ENCODE data around the gene VWA5B1. TPM values are rescaled to one million over a fixed set of nuclear protein-coding genes. Genes with fewer than 3 reads are reported as not detected.
A peak's percentile ranks its signal among the peaks of the same experiment; 100 is the strongest.

VWA5B1 gene
- total and polyA plus RNA-seq, 5 experiments from 2014 or later: 0.06 TPM; not detected in 4

GRCh38 chr1:20346433-20346832 lies 55.8 kb downstream of the VWA5B1 start:
- H3K27me3 Mint-ChIP-seq: peaks cover 19 to 67% (median 37%) of the 10 kb centered on the region in 5 donors
- ATAC-seq (no peak), DNase-seq (no peak)
- POLR2A ChIA-PET: no interaction called here
- no peak overlapping the region for H3K27ac Mint-ChIP-seq
- H3K4me1 Mint-ChIP-seq: peaks cover 0 to 9% (median 7%) of the 10 kb centered on the region in 4 donors
- peaks cover 2 to 15% (median 9%) of the 10 kb centered on the region in 9 donors for H3K9me3 Mint-ChIP-seq
- H3K36me3 Mint-ChIP-seq: peaks cover 2 to 8% (median 7%) of the 10 kb centered on the region in 3 donors
- no peak overlapping the region for H3K4me3 Mint-ChIP-seq

GRCh38 chr1:20347699-20348098 lies 57.0 kb downstream of the VWA5B1 start:
- H3K27me3 Mint-ChIP-seq: peaks cover 16 to 58% (median 32%) of the 10 kb centered on the region in 5 donors
- ATAC-seq: no peak

GRCh38 chr1:20348326-20348915 lies 57.7 kb downstream of the VWA5B1 start:
- ATAC-seq: no peak
- H3K4me3 Mint-ChIP-seq: no peak overlapping the region
- POLR2A ChIA-PET: no interaction called here

More at GRCh38 chr1:20347699-20348098, 57.0 kb downstream of the VWA5B1 start:
- POLR2A ChIA-PET: no interaction called here
- H3K9me3 Mint-ChIP-seq: peaks cover 2 to 15% (median 9%) of the 10 kb centered on the region in 9 donors
- H3K4me1 Mint-ChIP-seq: peaks cover 0 to 9% (median 7%) of the 10 kb centered on the region in 4 donors
- H3K4me3 Mint-ChIP-seq: no peak overlapping the region
- no peak overlapping the region for H3K27ac Mint-ChIP-seq
- no peak for DNase-seq
- peaks cover 2 to 8% (median 7%) of the 10 kb centered on the region in 3 donors for H3K36me3 Mint-ChIP-seq

GRCh38 chr1:20349561-20349960 lies 58.9 kb downstream of the VWA5B1 start:
- no peak for ATAC-seq

More at GRCh38 chr1:20348326-20348915, 57.7 kb downstream of the VWA5B1 start:
- Mint-ChIP-seq H3K27ac (no peak overlapping the region), H3K4me1 (peaks cover 0 to 9% (median 7%) of the 10 kb centered on the region in 4 donors), H3K9me3 (peaks cover 2 to 15% (median 9%) of the 10 kb centered on the region in 9 donors), H3K36me3 (peaks cover 2 to 8% (median 7%) of the 10 kb centered on the region in 3 donors), H3K27me3 (peaks cover 19 to 63% (median 38%) of the 10 kb centered on the region in 5 donors)
- no peak for DNase-seq

GRCh38 chr1:20349971-20350370 lies 59.3 kb downstream of the VWA5B1 start:
- H3K4me1 Mint-ChIP-seq: no peaks in the 10 kb centered on the region
- peaks cover 2 to 8% (median 3%) of the 10 kb centered on the region in 3 donors for H3K36me3 Mint-ChIP-seq
- POLR2A ChIA-PET: no interaction called here
- H3K4me3 Mint-ChIP-seq: no peak overlapping the region
- H3K27me3 Mint-ChIP-seq: peaks cover 12 to 52% (median 29%) of the 10 kb centered on the region in 5 donors
- no peak for DNase-seq
- no peak for ATAC-seq
- H3K27ac Mint-ChIP-seq: no peak overlapping the region
- peaks cover 2 to 15% (median 9%) of the 10 kb centered on the region in 9 donors for H3K9me3 Mint-ChIP-seq

More at GRCh38 chr1:20349561-20349960, 58.9 kb downstream of the VWA5B1 start:
- Mint-ChIP-seq H3K4me1 (no peaks in the 10 kb centered on the region), H3K4me3 (no peak overlapping the region), H3K9me3 (peaks cover 2 to 15% (median 9%) of the 10 kb centered on the region in 9 donors), H3K27ac (no peak overlapping the region), H3K27me3 (peaks cover 15 to 56% (median 31%) of the 10 kb centered on the region in 5 donors), H3K36me3 (peaks cover 2 to 8% (median 3%) of the 10 kb centered on the region in 3 donors)
- POLR2A ChIA-PET: no interaction called here
- DNase-seq: peak in 1 of 10 donors; percentile 19

- ATAC-seq: no peak
- no peaks in the 10 kb centered on the region for H3K4me1 Mint-ChIP-seq
- no peak for DNase-seq
- no peak overlapping the region for H3K27ac Mint-ChIP-seq
- peaks cover 2 to 8% (median 3%) of the 10 kb centered on the region in 3 donors for H3K36me3 Mint-ChIP-seq
- H3K9me3 Mint-ChIP-seq: peaks cover 2 to 15% (median 8%) of the 10 kb centered on the region in 9 donors
- POLR2A ChIA-PET: no interaction called here
- H3K27me3 Mint-ChIP-seq: peaks cover 12 to 49% (median 29%) of the 10 kb centered on the region in 5 donors
- no peak overlapping the region for H3K4me3 Mint-ChIP-seq
These were observed 59.7 kb downstream of the VWA5B1 start for GRCh38 chr1:20350421-20350820.

GRCh38 chr1:20351911-20352701 lies 61.4 kb downstream of the VWA5B1 start:
- no peak overlapping the region for H3K4me3 Mint-ChIP-seq
- H3K36me3 Mint-ChIP-seq: no peaks in the 10 kb centered on the region
- peaks cover 0 to 1% (median 0%) of the 10 kb centered on the region in 9 donors for H3K9me3 Mint-ChIP-seq
- no peak overlapping the region for H3K27ac Mint-ChIP-seq
- H3K4me1 Mint-ChIP-seq: no peaks in the 10 kb centered on the region
- POLR2A ChIA-PET: no interaction called here
- peaks cover 7 to 48% (median 24%) of the 10 kb centered on the region in 5 donors for H3K27me3 Mint-ChIP-seq
- ATAC-seq: no peak
- no peak for DNase-seq

- POLR2A ChIA-PET: no interaction called here
- no peak for ATAC-seq
These were observed 63.2 kb downstream of the VWA5B1 start for GRCh38 chr1:20353836-20354235.

GRCh38 chr1:20354610-20355009 lies 63.9 kb downstream of the VWA5B1 start:
- POLR2A ChIA-PET: no interaction called here
- Mint-ChIP-seq H3K36me3 (no peaks in the 10 kb centered on the region), H3K9me3 (no peaks in the 10 kb centered on the region), H3K4me1 (peaks cover 0 to 7% (median 3%) of the 10 kb centered on the region in 4 donors), H3K27me3 (peaks cover 9 to 57% (median 25%) of the 10 kb centered on the region in 5 donors), H3K4me3 (no peak overlapping the region), H3K27ac (no peak overlapping the region)
- DNase-seq (no peak), ATAC-seq (no peak)

More at GRCh38 chr1:20353836-20354235, 63.2 kb downstream of the VWA5B1 start:
- Mint-ChIP-seq H3K36me3 (no peaks in the 10 kb centered on the region), H3K27me3 (peaks cover 11 to 52% (median 20%) of the 10 kb centered on the region in 5 donors), H3K27ac (no peak overlapping the region), H3K4me3 (no peak overlapping the region), H3K9me3 (no peaks in the 10 kb centered on the region), H3K4me1 (no peaks in the 10 kb centered on the region)
- DNase-seq: no peak

GRCh38 chr1:20355101-20355827 lies 64.6 kb downstream of the VWA5B1 start:
- Mint-ChIP-seq H3K36me3 (no peaks in the 10 kb centered on the region), H3K4me3 (no peak overlapping the region), H3K4me1 (peaks cover 0 to 8% (median 4%) of the 10 kb centered on the region in 4 donors), H3K9me3 (no peaks in the 10 kb centered on the region), H3K27ac (no peak overlapping the region), H3K27me3 (peaks cover 9 to 56% (median 28%) of the 10 kb centered on the region in 5 donors)
- ATAC-seq (no peak), DNase-seq (no peak)
- POLR2A ChIA-PET: no interaction called here

- no peaks in the 10 kb centered on the region for H3K9me3 Mint-ChIP-seq
- H3K27ac Mint-ChIP-seq: no peak overlapping the region
- no peak for ATAC-seq
- POLR2A ChIA-PET: no interaction called here
- no peak for DNase-seq
- peaks cover 0 to 8% (median 4%) of the 10 kb centered on the region in 4 donors for H3K4me1 Mint-ChIP-seq
- H3K4me3 Mint-ChIP-seq: no peak overlapping the region
- peaks cover 9 to 55% (median 36%) of the 10 kb centered on the region in 5 donors for H3K27me3 Mint-ChIP-seq
- H3K36me3 Mint-ChIP-seq: no peaks in the 10 kb centered on the region
These were observed 65.4 kb downstream of the VWA5B1 start for GRCh38 chr1:20355828-20356735.
